Tibial artery (tissue), 4 donors: ENCODE measurements around the gene CLIP1.

Experiments used
- DNase-seq, 2 donors: peaks; one replicate each; pipeline ENCODE4 v3.0.0-alpha.2; 2019
- H3K27ac ChIP-seq, 2 donors: fragments of 200-600 bp; sonication (generic) in 1 of 2; 1 replicate in 1 of 2; 2 replicates in 1 of 2; pipeline ENCODE4 v1.5.1; 2018 to 2019; ENCODE audit warnings: mild to moderate bottlenecking in 1 of 2
- H3K27me3 ChIP-seq, 2 donors: fragments of 200-600 bp; sonication (generic) in 1 of 2; one replicate each; pipeline versions ENCODE4 v1.5.1 to v1.6.0; 2016 to 2019
- H3K36me3 ChIP-seq, 3 donors: fragments of 200-600 bp; sonication (generic) in 2 of 3; one replicate each; pipeline ENCODE4 v1.5.1; 2016 to 2019; ENCODE audit warnings: mild to moderate bottlenecking in 2 of 3
- H3K4me1 ChIP-seq, 4 donors: fragments of 200-600 bp; sonication (generic) in 2 of 4; 1 replicate in 3 of 4; 2 replicates in 1 of 4; pipeline ENCODE4 v1.5.1; 2016 to 2019
- H3K4me3 ChIP-seq, 2 donors: fragments of 200-600 bp; sonication (generic) in 1 of 2; 1 replicate in 1 of 2; 2 replicates in 1 of 2; pipeline ENCODE4 v1.5.1; 2018 to 2019; ENCODE audit warnings: mild to moderate bottlenecking in 2 of 2
- H3K9me3 ChIP-seq, 3 donors: fragments of 200-600 bp; sonication (generic) in 1 of 3; one replicate each; pipeline ENCODE4 v1.5.1; 2016 to 2019
- intact Hi-C: fragments of 100-400 bp; cut with DNase I; formaldehyde crosslinking; loops from one replicate; pipeline ENCODE4 v1.15.0; 2023; ENCODE audit warnings: low total_unique reads
- TF ChIP-seq, protein P1 (sequence below), 2 experiments: fragments of 200-600 bp in 1 of 2; fragments of 450-650 bp in 1 of 2; IDR thresholded peaks; one replicate each; pipeline ENCODE4 v1.5.1; 2017 to 2019; ENCODE audit warnings: antibody characterized with exemption in 2 of 2, mild to moderate bottlenecking in 1 of 2, moderate library complexity in 1 of 2

Gene CLIP1

DNA sequence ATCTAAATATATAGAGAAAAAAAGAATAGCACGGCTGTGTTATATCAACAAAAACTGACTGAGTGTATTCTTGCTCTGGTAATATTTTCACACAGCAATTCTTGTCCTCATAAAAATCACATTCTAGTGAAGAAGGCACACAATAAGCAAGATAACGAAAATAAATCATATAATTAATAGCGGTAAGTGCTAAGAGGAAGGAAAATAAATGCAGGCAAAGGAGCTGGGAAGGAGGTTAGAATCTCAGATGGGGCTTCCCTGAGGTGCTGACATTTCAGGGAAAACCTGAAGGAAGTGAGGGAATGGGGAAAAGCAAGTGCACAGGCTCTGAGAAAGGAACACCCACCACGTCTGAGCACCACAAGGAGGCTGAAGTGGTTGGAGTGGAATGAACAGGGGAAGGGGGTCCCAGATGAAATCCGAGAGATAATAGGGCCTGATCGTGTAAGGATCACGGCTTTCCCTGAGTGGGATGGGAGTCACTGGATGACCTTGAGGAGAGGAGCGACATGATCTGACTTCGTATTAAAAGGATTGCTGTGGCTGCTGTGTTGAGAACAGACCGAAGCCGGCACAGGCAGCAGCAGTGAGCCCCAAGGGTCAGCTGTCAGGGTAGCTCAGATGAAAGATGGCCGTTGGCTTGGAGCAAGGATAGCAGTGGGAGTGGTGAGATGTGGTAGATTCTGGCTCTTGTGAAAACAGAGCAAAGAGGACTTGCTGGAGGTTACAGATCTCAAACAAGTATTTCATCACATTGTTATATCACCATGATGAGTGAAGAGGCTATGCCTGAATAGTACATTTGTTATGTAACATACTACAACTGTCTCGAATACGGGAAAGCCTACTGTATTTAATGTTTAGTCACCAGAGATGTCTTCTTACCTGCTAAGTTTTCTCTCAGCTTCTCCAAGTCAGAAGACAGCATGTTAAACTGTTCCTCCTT lies 89.1 kb downstream of the CLIP1 start:
- TF ChIP-seq, protein P1, sequence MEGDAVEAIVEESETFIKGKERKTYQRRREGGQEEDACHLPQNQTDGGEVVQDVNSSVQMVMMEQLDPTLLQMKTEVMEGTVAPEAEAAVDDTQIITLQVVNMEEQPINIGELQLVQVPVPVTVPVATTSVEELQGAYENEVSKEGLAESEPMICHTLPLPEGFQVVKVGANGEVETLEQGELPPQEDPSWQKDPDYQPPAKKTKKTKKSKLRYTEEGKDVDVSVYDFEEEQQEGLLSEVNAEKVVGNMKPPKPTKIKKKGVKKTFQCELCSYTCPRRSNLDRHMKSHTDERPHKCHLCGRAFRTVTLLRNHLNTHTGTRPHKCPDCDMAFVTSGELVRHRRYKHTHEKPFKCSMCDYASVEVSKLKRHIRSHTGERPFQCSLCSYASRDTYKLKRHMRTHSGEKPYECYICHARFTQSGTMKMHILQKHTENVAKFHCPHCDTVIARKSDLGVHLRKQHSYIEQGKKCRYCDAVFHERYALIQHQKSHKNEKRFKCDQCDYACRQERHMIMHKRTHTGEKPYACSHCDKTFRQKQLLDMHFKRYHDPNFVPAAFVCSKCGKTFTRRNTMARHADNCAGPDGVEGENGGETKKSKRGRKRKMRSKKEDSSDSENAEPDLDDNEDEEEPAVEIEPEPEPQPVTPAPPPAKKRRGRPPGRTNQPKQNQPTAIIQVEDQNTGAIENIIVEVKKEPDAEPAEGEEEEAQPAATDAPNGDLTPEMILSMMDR (IDR thresholded peaks at IDR 0.05) = no peak
- Histone ChIP-seq H3K27me3 (no peaks in the 10 kb centered on the region), H3K4me3 (no peak overlapping the region), H3K9me3 (no peaks in the 10 kb centered on the region), H3K36me3 (peaks cover 64 to 94% (median 68%) of the 10 kb centered on the region in 3 donors), H3K27ac (no peak overlapping the region), H3K4me1 (no peaks in the 10 kb centered on the region)
- no peak for DNase-seq
- intact Hi-C loops = no loop called here

- H3K27ac ChIP-seq = no peak overlapping the region
- peaks cover 75 to 97% (median 77%) of the 10 kb centered on the region in 3 donors for H3K36me3 ChIP-seq
- intact Hi-C loops = no loop called here
- no peak overlapping the region for H3K4me3 ChIP-seq
- no peaks in the 10 kb centered on the region for H3K9me3 ChIP-seq
- no peaks in the 10 kb centered on the region for H3K4me1 ChIP-seq
- H3K27me3 ChIP-seq = no peaks in the 10 kb centered on the region
- TF ChIP-seq, protein P1 (IDR thresholded peaks at IDR 0.05) = no peak
- DNase-seq = no peak
Observed at GRCh38 chr12:122327494-122328385, 94.7 kb downstream of the CLIP1 start.

DNA sequence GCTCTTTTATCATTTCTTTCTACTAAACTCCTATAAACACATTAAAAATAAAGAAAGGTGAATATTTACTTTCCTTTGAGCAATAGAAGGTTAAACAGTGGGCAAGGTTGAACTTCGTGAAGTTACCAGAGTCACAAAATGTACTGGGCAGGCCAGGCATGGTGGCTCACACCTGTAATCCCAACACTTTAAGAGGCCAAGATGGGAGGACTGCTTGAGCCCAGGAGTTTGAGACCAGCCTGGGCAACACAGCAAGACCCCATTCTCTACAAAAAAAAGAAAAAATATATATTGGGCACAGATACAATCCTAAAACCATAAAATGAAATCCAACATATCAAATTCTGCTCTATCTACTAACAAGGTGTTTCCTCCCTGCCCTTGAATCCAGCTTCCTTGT lies 95.5 kb downstream of the CLIP1 start:
- intact Hi-C loops = no loop called here
- Histone ChIP-seq H3K27me3 (no peaks in the 10 kb centered on the region), H3K4me1 (no peaks in the 10 kb centered on the region), H3K9me3 (no peaks in the 10 kb centered on the region), H3K36me3 (peaks cover 68 to 97% (median 77%) of the 10 kb centered on the region in 3 donors), H3K27ac (no peak overlapping the region), H3K4me3 (no peak overlapping the region)
- TF ChIP-seq, protein P1 (IDR thresholded peaks at IDR 0.05) = no peak
- DNase-seq = no peak

GRCh38 chr12:122326586-122326985 lies 95.9 kb downstream of the CLIP1 start:
- Histone ChIP-seq H3K27me3 (no peaks in the 10 kb centered on the region), H3K9me3 (no peaks in the 10 kb centered on the region), H3K27ac (no peak overlapping the region), H3K4me1 (no peaks in the 10 kb centered on the region), H3K36me3 (peaks cover 64 to 97% (median 75%) of the 10 kb centered on the region in 3 donors), H3K4me3 (no peak overlapping the region)
- TF ChIP-seq, protein P1 (IDR thresholded peaks at IDR 0.05) = no peak
- DNase-seq = no peak
- intact Hi-C loops = no loop called here

DNA sequence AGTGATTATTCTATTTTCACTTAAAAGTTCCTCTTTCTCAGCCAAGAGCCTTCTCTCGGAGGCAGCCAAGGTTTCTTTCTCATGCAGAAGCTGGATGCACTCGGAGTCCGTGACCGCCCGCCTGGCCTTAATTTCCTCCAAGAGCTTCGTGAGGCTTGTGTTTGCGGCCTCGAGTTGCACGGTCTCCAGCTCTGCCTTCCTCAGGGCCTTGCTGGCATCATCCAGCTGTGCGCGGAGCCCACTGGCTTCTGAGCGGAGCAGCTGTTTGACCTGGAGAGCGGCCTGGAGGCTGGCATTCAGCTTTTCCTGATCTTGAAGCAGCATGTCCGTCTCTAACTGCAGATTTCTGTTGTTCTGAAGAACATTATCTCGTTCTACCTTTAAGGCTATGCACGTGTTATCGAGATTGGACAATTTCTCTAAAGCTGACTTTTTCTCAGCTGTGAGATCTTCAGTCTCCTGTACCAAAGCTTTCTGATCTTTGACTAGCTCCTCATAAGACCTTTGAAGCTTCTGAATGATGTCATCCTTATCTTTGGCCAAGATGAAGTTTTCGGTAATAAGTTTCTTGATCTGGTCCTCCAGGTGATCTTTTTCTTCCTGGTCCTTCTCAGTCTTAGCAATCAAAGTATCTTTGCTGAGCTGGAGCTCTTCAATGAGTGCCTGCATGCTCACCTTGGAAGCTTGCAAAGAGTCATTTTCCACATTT lies 99.0 kb downstream of the CLIP1 start:
- TF ChIP-seq, protein P1 (IDR thresholded peaks at IDR 0.05) = no peak
- H3K9me3 ChIP-seq = no peaks in the 10 kb centered on the region
- no peak overlapping the region for H3K4me3 ChIP-seq
- peaks cover 0 to 24% (median 13%) of the 10 kb centered on the region in 4 donors for H3K4me1 ChIP-seq
- H3K27me3 ChIP-seq = no peaks in the 10 kb centered on the region
- peaks cover 41 to 80% (median 55%) of the 10 kb centered on the region in 3 donors for H3K36me3 ChIP-seq
- DNase-seq = no peak
- no peak overlapping the region for H3K27ac ChIP-seq
- intact Hi-C loops = no loop called here
